Melanocyte of skin (primary cell): ENCODE results near the gene MMEL1. TPM values are rescaled to one million over a fixed set of nuclear protein-coding genes. Genes with fewer than 3 reads are reported as not detected.

ENCODE experiments used
- total RNA-seq, 2 donors: library from RNA; depleted of rRNA; stranded (reverse); fragments of >200 nt; gene quantifications; 2 replicates each; pipeline ENCODE4 v1.2.3, GENCODE V29; 2012

The MMEL1 gene
- total RNA-seq: not detected

GRCh38 chr1:2632561-2633361, at the start of gene MMEL1:
MMEL1 (minus strand) TSS chr1:2633016; CDS start chr1:2629484, 3,532 bp downstream.

GRCh38 chr1:2586154-2587070, 46.4 kb downstream of the MMEL1 start, which contains the start of gene PRXL2B:
PRXL2B (plus strand) TSS chr1:2586777; CDS start chr1:2586886, 109 bp downstream.

GRCh38 chr1:2556277-2556677, 76.5 kb downstream of the MMEL1 start, which contains the start of gene TNFRSF14:
TNFRSF14 (plus strand) TSS chr1:2556371; CDS start chr1:2556665, 294 bp downstream.

Other genes starting within 250 kb of the MMEL1 start
- gene MORN1, start 241.5 kb downstream of the MMEL1 start, total RNA-seq: 10 to 100 TPM in 1 of 2 donors, 1 to 10 TPM in 1; 7.2 to 10.3 TPM
- gene RER1, start 241.2 kb downstream of the MMEL1 start, total RNA-seq: 10 to 100 TPM; 51.3 to 70.9 TPM
- gene PEX10, start 220.5 kb downstream of the MMEL1 start, total RNA-seq: 10 to 100 TPM; 32.3 to 38.0 TPM
- gene PLCH2, start 156.7 kb downstream of the MMEL1 start, total RNA-seq: not detected
- 10 to 100 TPM; 31.0 to 32.0 TPM for gene PANK4, start 106.4 kb downstream of the MMEL1 start, total RNA-seq
- gene HES5, start 102.8 kb downstream of the MMEL1 start, total RNA-seq: under 1 TPM in 1 of 2 donors, not detected in 1; 0.67 TPM
- 100 to 1,000 TPM; 243 to 244 TPM for gene TNFRSF14, start 76.6 kb downstream of the MMEL1 start, total RNA-seq
- gene PRXL2B, start 46.2 kb downstream of the MMEL1 start, total RNA-seq: 10 to 100 TPM; 23.4 to 34.3 TPM
- gene TTC34, start 168.7 kb upstream of the MMEL1 start, total RNA-seq: under 1 TPM; under 0.01 to 0.34 TPM